OCI-M2 (cell line): Measurements from ENCODE around the gene IFITM1.
A peak's percentile ranks its signal among the peaks of the same experiment; 100 is the strongest.
"Not testable (repeated sequence)": the region's sequence is repeated elsewhere in the genome, so short reads cannot be mapped to it uniquely, and the experiment has no call there.

Experiments
- DNase-seq: peaks from one replicate; lab custom pipeline; 2025; ENCODE audit not compliant: unreplicated experiment; lab: John Stamatoyannopoulos, UW

Gene IFITM1

DNA sequence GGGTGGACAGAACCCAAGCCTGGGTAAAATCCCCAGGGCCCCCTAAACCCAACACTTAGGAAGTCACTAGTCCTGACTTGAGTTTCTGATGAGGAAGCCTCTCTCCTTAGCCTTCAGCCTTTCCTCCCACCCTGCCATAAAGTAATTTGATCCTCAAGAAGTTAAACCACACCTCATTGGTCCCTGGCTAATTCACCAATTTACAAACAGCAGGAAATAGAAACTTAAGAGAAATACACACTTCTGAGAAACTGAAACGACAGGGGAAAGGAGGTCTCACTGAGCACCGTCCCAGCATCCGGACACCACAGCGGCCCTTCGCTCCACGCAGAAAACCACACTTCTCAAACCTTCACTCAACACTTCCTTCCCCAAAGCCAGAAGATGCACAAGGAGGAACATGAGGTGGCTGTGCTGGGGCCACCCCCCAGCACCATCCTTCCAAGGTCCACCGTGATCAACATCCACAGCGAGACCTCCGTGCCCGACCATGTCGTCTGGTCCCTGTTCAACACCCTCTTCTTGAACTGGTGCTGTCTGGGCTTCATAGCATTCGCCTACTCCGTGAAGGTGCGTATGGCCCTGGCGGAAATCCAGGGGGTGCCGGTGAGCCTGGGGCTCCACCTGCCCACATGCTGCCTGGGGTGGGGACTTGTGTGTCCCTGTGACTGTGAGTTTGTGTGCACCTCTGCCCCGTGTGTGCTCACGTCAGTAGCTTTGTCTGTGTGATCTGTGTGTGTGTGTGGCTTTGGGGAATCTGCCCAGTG, at the start of gene IFITM1:
Gene IFITM1 (plus strand): TSS at position 254 of the 767 bp plus-strand sequence. CDS start 131 bp downstream, at position 385.
- peak; percentile 28 for DNase-seq

DNA sequence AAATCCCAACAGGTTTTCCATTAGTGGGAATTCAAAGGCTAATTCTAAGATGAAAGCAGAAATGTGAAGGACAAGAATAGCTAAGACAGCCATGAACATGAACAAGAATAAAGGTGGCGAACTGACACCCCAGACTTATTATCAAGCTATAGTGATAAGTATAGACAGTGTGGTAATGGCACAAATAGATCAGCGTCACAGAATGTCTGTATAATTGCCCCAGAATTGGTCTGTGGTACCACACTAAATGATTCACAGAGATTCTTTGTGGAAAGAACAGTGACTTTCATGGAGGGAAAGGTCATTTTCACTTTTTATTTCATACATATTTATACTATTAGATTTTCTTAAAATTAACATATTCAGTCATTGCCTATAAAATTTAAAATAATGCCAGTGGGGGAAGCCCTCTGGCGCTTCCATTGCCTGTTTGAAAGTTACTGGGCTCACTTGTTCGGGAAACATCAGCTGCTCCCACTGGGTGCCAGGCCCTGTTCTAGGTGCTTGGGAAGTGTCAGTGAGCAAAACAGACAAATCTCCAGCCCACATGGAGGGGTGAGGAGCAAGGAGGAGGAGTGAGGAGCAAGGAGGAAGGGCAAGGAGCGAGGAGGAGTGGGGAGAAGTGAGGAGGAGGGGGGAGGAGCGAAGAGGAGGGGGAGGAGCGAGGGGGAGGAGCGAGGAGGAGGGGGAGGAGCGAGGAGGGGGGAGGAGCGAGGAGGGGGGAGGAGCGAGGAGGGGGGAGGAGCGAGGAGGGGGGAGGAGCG, 47.0 kb upstream of the IFITM1 start:
- no peak for DNase-seq

DNA sequence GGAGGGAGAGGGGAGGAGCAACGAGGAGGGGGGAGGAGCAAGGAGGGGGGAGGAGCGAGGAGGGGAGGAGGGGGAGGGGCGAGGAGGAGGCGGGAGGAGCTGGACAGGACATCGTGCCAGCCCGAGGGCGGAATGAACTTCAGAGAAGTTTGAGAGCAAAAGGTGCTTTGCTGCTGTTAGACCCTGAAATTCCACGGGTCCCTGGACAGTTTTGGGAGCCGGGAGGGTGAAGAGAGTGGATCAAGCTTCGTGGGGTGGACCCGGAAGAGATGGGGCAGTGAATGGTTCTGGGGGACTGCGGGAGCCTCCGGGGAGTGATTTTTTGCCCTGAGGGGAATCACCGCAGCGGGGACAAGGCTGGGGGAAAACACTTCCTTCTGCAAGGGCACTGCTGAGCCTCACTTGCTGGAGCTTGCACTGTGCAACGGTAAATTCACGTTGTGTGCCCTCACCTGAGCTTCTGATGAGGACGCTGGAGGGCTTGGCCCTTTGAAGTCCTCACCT, 46.3 kb upstream of the IFITM1 start:
- DNase-seq: no peak

DNA sequence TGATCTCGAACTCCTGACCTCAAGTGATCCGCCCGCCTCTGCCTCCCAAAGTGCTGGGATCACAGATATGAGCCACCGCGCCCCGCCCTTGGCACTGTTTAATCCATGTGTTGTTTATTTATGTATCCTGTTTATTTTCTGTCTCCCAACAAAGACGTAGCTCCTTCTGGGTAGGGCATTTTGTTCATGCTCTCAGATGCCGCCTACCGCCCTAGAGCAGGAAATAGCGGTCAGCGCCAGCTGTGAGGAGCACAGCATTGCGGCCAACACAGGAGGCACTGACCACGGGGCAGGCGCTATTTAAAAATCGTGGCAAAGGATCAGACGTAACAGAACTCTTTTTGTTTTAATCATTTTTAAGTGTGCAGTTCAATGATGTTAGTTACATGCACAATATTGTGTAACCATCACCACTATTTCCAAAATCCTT, 45.1 kb upstream of the IFITM1 start:
- DNase-seq: not testable (repeated sequence)

DNA sequence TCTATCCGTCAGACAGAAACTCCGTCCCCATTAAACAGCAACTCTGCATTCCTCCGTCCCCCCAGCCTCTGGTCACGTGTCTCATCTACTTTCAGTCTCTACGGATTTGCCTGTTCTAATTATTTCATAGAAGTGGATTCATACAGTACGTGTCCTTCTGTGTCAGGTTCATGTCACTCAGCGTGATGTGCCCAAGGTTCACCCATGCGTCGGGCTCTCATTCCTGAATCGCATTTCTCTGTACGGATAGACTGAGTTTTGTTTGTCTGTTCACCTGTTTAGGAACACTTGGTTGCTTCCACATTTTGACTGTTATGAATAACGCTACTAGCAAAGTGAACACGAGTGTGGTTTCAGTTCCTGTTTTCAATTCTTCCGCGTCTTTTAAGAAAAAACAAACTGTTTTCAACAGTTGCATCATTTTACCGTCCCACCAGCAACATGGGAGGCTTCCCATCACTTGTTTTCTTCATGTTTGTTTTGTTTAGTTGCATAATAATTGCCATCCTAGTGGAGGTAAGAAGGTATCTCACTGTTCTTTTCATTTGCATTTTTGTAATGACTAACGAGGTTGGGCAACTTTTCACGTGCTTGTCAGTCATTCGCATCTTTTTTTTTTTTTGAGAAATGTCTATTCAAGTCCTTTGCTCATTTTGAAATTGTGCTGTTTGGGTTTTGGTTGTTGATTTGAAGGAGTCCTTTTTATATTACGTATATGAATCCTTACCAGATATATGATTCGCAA, 44.5 kb upstream of the IFITM1 start:
- no peak for DNase-seq

DNA sequence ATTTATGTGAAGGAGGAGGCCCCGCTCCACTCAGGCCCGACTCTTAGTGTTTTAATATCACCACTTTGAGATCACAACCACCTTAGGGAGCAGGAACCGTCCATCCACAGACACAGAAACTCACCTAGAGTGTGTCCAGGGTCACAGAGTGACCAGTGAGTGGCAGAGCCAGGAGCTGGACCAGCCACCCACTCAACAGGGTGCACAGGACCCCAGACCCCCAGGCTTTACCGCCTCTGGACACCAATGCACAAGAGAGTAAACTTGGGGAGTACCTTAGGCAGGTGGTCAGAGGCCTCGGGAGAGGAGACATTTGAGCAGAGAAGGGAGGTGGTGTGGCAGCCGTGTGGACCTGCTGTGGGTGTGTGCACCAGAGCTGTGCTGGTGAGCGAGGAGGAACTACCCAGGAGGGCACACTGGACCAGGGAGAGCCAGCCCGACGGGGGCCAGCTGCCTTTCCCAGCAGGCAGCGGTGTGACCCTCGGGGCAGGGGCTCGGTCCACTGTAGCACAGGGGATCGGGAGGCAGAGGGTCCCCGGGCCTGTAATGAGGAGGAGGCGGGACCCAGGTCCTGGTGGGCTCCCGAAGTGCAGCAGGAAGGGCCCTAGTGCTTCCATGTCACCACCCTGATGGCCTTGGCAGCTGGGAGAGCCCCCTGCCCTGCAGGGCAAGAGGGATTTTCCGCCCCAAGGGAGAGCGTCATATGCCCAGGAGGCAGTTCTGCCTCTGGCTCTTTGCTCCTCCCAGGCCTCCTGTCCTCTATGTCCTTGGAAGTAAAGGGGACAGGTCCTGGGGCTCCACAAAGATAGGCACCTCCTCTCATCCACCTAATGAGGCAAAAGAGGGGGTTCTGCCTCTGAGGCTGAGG, 43.2 kb upstream of the IFITM1 start:
- DNase-seq: no peak

DNA sequence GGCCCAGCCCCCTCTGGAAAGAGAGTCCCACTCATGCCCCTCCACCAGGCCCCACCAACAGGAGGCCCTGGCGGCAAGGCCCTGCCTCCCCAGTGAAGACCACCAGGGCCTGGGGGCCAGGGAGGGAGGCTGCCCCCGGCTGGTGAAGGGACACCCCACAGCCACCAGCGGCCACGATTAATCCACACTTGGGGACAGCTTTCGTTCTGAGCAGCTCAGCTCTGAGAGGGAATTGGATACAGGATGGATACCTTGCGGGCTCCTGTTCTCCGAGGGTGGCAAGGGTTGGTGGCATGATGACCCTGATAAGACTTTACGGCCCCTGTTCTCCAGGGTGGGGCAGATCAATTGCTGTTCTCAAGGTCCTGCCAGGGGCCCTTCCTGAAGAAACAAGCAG, 42.5 kb upstream of the IFITM1 start:
- no peak for DNase-seq

DNA sequence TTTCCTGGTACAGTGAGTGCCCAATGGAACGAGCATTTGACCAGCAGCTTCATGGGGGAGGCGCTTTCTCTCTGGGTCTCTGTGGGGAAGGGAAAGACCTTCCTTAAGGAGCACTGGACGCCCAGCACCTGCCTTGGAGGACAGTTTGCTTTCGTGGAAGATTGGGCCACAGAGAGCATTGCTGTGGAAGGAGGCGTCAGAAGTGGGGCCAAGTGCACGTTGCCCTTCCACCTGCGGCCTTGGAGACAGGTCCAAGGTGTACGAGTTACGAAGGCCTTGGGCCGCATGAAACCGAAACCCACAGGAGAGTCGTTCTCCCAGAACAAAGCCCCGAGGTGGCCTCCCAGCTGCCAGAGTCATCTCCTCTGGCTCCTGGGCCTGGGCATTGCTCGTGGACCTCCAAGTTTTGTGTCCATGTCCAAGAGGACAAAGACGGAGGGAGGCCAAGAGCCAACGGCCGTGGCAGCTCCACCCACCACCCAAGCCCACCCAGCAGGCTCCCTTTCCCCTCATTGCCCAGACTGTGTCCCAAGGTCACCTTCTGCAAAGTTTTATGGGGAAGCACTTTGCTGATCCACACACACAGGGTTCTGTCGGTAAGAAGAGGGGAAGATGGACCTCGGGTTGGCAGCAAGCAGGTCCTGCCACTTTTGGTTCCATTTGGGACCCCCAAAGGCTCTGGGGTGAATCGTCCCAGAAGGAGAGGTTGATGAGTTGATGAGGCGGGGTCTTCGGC, 41.5 kb upstream of the IFITM1 start:
- DNase-seq: no peak

DNA sequence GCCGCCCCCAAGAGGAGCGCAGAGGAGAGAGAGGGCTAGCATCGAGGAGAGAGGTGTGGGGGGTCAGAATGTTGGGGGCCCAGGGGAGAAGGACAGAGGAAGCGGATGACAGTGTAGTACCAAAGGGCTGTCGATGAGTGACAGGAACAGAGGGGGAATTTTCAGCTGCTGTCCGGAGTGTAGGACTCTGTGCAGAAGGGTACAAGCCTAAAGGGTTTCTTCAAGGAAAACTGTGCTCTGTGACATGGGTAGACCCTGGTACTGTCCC, 41.0 kb upstream of the IFITM1 start:
- no peak for DNase-seq

DNA sequence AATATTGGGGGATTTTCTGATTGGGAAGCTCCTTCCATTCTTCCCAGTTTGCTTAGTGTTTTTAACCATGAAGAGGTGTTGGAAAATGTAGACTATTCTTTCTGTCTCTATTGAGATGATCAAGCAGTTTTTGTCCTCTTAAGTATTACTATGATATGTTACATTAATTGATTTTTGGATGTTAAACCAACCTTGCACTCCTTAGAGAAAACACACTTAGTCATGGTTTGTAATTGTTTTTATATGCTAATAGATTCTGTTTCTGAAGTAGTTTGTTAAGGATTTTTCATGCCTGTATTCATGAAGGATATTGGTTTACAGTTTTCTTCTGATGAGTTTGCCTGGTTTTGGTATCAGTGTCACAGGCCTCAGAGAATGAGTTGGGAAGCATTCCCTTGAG, 37.6 kb upstream of the IFITM1 start:
- no peak for DNase-seq

DNA sequence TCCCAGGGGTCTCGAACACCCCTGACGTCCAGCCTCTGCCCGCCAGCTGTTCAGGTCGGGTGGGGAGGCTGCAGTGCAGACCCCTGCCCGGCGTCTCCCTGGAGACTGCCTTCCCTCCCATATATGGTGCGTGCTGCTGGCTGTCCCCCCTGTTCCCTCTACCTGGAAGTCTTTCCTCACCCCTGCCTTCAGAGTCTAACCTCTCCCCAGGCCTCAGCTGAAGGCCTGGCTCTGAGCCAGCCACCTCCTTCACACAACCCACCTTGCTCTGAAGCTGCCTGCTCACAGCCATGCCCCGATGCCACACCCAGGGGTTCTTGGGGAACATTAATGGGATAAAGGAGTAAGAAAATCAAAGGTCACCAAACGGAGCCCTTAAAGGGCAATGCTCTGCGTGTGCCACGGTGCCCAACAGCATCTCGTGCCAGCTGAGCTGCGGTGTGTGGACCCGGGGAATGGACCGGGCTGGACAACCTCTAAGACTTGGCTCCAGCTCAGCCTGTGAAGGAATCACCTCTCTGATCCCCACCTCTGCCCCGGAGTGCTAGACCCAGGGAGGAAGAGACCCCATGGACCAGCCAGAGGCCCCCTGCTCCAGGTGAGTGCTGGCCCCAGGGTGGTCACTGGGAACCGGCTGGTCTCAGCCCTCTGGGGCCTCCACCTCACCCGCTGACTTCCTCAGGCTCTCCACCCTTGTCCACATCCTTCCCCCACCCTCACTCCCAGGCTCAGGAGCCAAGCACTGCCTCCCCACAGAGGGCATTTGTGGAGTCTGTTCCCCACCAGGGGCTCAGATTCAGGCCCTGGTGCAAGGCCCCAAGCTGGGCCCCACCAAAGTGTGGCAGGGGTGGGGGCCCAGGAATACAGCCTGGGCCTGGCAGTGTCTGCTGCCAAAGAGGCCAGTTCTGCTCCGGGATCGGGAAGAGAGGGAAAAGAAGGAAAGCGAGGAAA, 35.6 kb upstream of the IFITM1 start, which contains the start of gene NLRP6:
Gene NLRP6 (plus strand): TSS at position 407 of the 951 bp plus-strand sequence. CDS start 163 bp downstream, at position 570.
- no peak for DNase-seq

DNA sequence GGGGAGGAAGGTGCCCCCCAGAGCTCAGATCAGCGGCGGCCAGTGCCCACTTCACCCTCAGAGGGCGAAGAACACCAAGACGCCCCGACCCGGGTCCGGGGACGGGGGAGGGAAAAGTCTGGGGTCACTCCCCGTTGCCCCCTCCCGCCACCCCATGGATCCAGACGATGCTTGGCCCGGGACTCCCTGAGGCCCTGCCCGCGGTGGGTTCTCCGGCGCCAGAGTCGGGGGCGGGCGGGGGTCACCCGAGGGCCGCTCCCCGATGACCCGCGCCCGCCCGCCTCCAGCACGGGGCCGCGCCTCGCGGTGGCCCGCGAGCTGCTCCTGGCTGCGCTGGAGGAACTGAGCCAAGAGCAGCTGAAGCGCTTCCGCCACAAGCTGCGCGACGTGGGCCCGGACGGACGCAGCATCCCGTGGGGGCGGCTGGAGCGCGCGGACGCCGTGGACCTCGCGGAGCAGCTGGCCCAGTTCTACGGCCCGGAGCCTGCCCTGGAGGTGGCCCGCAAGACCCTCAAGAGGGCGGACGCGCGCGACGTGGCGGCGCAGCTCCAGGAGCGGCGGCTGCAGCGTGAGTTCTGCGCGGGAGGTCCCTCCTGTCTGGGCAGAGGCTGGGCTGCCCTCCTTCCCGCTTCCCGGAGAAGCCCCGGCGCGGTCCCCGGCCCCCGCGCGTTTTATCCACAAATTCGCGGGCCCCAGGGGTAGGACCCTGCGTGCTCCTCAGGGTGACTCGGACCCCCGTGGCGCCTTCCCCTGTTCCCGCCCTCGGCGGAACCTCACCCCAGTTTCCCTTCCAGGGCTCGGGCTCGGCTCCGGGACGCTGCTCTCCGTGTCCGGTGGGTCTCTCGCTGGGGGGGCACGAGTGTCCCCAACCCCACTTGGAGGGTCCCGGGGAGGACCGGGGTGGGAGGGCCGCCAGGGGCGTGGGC, 34.5 kb upstream of the IFITM1 start:
- DNase-seq: no peak

DNA sequence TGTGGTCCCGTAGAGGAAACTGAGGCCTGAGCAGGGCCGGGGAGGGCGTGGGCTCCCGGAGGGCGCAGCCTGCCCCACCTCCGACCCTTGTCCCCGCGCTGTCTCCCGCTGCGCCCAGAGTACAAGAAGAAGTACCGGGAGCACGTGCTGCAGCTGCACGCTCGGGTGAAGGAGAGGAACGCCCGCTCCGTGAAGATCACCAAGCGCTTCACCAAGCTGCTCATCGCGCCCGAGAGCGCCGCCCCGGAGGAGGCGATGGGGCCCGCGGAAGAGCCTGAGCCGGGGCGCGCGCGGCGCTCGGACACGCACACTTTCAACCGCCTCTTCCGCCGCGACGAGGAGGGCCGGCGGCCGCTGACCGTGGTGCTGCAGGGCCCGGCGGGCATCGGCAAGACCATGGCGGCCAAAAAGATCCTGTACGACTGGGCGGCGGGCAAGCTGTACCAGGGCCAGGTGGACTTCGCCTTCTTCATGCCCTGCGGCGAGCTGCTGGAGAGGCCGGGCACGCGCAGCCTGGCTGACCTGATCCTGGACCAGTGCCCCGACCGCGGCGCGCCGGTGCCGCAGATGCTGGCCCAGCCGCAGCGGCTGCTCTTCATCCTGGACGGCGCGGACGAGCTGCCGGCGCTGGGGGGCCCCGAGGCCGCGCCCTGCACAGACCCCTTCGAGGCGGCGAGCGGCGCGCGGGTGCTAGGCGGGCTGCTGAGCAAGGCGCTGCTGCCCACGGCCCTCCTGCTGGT, 33.7 kb upstream of the IFITM1 start:
- DNase-seq: no peak

DNA sequence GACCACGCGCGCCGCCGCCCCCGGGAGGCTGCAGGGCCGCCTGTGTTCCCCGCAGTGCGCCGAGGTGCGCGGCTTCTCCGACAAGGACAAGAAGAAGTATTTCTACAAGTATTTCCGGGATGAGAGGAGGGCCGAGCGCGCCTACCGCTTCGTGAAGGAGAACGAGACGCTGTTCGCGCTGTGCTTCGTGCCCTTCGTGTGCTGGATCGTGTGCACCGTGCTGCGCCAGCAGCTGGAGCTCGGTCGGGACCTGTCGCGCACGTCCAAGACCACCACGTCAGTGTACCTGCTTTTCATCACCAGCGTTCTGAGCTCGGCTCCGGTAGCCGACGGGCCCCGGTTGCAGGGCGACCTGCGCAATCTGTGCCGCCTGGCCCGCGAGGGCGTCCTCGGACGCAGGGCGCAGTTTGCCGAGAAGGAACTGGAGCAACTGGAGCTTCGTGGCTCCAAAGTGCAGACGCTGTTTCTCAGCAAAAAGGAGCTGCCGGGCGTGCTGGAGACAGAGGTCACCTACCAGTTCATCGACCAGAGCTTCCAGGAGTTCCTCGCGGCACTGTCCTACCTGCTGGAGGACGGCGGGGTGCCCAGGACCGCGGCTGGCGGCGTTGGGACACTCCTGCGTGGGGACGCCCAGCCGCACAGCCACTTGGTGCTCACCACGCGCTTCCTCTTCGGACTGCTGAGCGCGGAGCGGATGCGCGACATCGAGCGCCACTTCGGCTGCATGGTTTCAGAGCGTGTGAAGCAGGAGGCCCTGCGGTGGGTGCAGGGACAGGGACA, 32.9 kb upstream of the IFITM1 start:
- no peak for DNase-seq

DNA sequence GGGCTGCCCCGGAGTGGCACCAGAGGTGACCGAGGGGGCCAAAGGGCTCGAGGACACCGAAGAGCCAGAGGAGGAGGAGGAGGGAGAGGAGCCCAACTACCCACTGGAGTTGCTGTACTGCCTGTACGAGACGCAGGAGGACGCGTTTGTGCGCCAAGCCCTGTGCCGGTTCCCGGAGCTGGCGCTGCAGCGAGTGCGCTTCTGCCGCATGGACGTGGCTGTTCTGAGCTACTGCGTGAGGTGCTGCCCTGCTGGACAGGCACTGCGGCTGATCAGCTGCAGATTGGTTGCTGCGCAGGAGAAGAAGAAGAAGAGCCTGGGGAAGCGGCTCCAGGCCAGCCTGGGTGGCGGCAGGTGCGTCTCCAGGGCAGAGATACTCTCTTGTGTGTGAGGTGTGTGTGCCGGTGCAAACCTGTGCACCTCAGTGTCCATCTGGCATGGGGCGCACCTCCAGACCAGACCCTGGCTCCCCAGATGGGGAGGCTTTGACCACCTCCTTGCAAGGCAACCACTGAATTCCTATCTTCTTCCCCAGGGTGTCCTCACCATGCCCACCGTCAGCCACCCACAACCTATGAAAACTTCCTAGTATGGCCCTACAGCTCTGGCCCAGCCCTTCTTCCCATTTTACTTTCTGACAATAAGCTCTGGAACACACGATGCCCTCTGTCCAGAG, 32.2 kb upstream of the IFITM1 start:
- DNase-seq: no peak

DNA sequence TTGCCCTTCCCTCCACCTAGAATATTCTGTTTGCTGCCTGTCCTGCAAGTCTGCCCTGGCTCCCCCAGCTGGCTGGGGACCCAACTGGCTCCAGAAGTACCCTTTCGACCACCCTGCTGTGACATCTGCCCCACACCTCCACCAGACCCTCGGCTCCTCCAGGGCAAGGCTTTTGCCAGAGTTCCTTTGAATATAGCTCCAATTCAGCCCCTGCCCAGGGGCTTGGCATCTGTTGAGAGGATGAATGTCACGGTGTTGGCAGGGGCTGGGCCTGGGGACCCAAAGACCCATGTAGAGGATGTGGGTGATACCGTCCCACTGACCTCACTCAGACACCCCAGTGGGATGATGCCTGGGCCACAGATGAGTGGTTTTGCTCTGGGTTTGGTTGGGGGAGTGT, 31.7 kb upstream of the IFITM1 start:
- no peak for DNase-seq
